Peyer's patch (tissue), 4 donors: Measurements from ENCODE around the gene SFXN1. TPM values are rescaled to one million over a fixed set of nuclear protein-coding genes. Genes with fewer than 3 reads are reported as not detected.

Source experiments
- DNase-seq, 3 donors: peaks; one replicate each; pipeline ENCODE4 v3.0.0-alpha.2; 2017 to 2019
- H3K27ac ChIP-seq, 4 donors: fragments of 200-600 bp; sonication (generic); one replicate each; pipeline ENCODE4 v1.5.1; 2016 to 2019
- H3K27me3 ChIP-seq, 2 donors: fragments of 200-600 bp; sonication (generic); one replicate each; pipeline ENCODE4 v1.5.1; 2019
- H3K36me3 ChIP-seq, 3 donors: fragments of 200-600 bp; sonication (generic); one replicate each; pipeline ENCODE4 v1.5.1; 2016 to 2019
- H3K4me1 ChIP-seq, 4 donors: fragments of 200-600 bp; sonication (generic); one replicate each; pipeline ENCODE4 v1.5.1; 2016 to 2019
- H3K4me3 ChIP-seq, 4 donors: fragments of 200-600 bp; sonication (generic); 1 replicate in 3 of 4; 2 replicates in 1 of 4; pipeline ENCODE4 v1.5.1; 2016 to 2019; ENCODE audit warnings: mild to moderate bottlenecking in 1 of 4
- H3K9me3 ChIP-seq, 4 donors: fragments of 200-600 bp; sonication (generic); one replicate each; pipeline ENCODE4 v1.5.1; 2016 to 2019; ENCODE audit warnings: mild to moderate bottlenecking in 1 of 4
- CTCF ChIP-seq, 6 experiments: fragments of 450-650 bp in 4 of 6; fragments of 200-600 bp in 2 of 6; sonication (generic) in 1 of 6; IDR thresholded peaks; one replicate each; pipeline ENCODE4 v1.5.1; 2017 to 2019; ENCODE audit warnings: antibody characterized with exemption in 6 of 6, mild to moderate bottlenecking in 3 of 6, moderate library complexity in 1 of 6
- POLR2A ChIP-seq, 2 donors: fragments of 450-650 bp; IDR thresholded peaks; one replicate each; pipeline ENCODE4 v1.5.1; 2017; ENCODE audit warnings: antibody characterized with exemption in 2 of 2, mild to moderate bottlenecking in 2 of 2, moderate library complexity in 2 of 2
- total RNA-seq, 4 donors: library from RNA; depleted of rRNA; stranded (reverse); fragments of >200 nt; gene quantifications; one replicate each; pipeline ENCODE4 v1.1.0, GENCODE V29; 2016

The SFXN1 gene
- 10 to 100 TPM; 38.0 to 85.8 (median 63.5) TPM for total RNA-seq

- no peaks in the 10 kb centered on the region for H3K9me3 ChIP-seq
- H3K27ac ChIP-seq, result peak within 1 kb of the TSS; percentile 78 to 90 (median 86)
- no peaks in the 10 kb centered on the region for H3K27me3 ChIP-seq
- H3K4me1 ChIP-seq, result peaks cover 0 to 14% (median 3%) of the 10 kb centered on the region in 4 donors
- peaks cover 0 to 2% (median 0%) of the 10 kb centered on the region in 3 donors for H3K36me3 ChIP-seq
- H3K4me3 ChIP-seq, result peak within 1 kb of the TSS; percentile 90 to 98 (median 95)
- peak; percentile 63 to 90 (median 86) for DNase-seq
- TF ChIP-seq CTCF (IDR thresholded peaks at IDR 0.05) (peak in 1 of 6 experiments; percentile 8), POLR2A (IDR thresholded peaks at IDR 0.05) (peak; percentile 17 to 54)
Measured at GRCh38 chr5:175478384-175479124, at the start of gene SFXN1. TSS of gene SFXN1 (plus strand) at chr5:175478560. CDS start at chr5:175492104, 13,544 bp downstream.

- Histone ChIP-seq H3K36me3 (no peaks in the 10 kb centered on the region), H3K4me1 (no peaks in the 10 kb centered on the region), H3K4me3 (no peak overlapping the region), H3K27ac (no peak overlapping the region), H3K27me3 (no peaks in the 10 kb centered on the region), H3K9me3 (no peaks in the 10 kb centered on the region)
- DNase-seq, result no peak
- TF ChIP-seq CTCF (IDR thresholded peaks at IDR 0.05), result no peak
- TF ChIP-seq POLR2A (IDR thresholded peaks at IDR 0.05), result no peak
Measured at GRCh38 chr5:175434800-175435199, 43.6 kb upstream of the SFXN1 start.

GRCh38 chr5:175436359-175436758 lies 42.0 kb upstream of the SFXN1 start:
- H3K9me3 ChIP-seq, result no peaks in the 10 kb centered on the region
- DNase-seq, result no peak
- H3K27me3 ChIP-seq, result no peaks in the 10 kb centered on the region
- TF ChIP-seq CTCF (IDR thresholded peaks at IDR 0.05), result no peak
- H3K4me3 ChIP-seq, result no peak overlapping the region
- H3K27ac ChIP-seq, result no peak overlapping the region
- H3K4me1 ChIP-seq, result no peaks in the 10 kb centered on the region
- no peaks in the 10 kb centered on the region for H3K36me3 ChIP-seq

- Histone ChIP-seq H3K4me3 (no peak overlapping the region), H3K27ac (no peak overlapping the region), H3K27me3 (no peaks in the 10 kb centered on the region), H3K9me3 (no peaks in the 10 kb centered on the region), H3K4me1 (no peaks in the 10 kb centered on the region), H3K36me3 (no peaks in the 10 kb centered on the region)
- TF ChIP-seq POLR2A (IDR thresholded peaks at IDR 0.05) (no peak), CTCF (IDR thresholded peaks at IDR 0.05) (no peak)
- no peak for DNase-seq
Measured at GRCh38 chr5:175438234-175438857, 40.0 kb upstream of the SFXN1 start.

- no peak for DNase-seq
- Histone ChIP-seq H3K4me3 (peak overlapping the region in 2 of 4 donors; percentile 35 to 44), H3K9me3 (no peaks in the 10 kb centered on the region), H3K27me3 (no peaks in the 10 kb centered on the region), H3K27ac (no peak overlapping the region), H3K4me1 (peaks cover 0 to 15% (median 2%) of the 10 kb centered on the region in 4 donors), H3K36me3 (no peaks in the 10 kb centered on the region)
- TF ChIP-seq POLR2A (IDR thresholded peaks at IDR 0.05) (no peak), CTCF (IDR thresholded peaks at IDR 0.05) (no peak)
Measured at GRCh38 chr5:175443514-175444059, 34.8 kb upstream of the SFXN1 start.
